GM19452 (cell line): Measurements from ENCODE around the gene NTSR2.

Source experiments
- ATAC-seq: cut with Tn5 transposase; IDR thresholded peaks from one replicate; pipeline ENCODE4 v1.9.1; 2021; ENCODE audit not compliant: unreplicated experiment

The NTSR2 gene

DNA sequence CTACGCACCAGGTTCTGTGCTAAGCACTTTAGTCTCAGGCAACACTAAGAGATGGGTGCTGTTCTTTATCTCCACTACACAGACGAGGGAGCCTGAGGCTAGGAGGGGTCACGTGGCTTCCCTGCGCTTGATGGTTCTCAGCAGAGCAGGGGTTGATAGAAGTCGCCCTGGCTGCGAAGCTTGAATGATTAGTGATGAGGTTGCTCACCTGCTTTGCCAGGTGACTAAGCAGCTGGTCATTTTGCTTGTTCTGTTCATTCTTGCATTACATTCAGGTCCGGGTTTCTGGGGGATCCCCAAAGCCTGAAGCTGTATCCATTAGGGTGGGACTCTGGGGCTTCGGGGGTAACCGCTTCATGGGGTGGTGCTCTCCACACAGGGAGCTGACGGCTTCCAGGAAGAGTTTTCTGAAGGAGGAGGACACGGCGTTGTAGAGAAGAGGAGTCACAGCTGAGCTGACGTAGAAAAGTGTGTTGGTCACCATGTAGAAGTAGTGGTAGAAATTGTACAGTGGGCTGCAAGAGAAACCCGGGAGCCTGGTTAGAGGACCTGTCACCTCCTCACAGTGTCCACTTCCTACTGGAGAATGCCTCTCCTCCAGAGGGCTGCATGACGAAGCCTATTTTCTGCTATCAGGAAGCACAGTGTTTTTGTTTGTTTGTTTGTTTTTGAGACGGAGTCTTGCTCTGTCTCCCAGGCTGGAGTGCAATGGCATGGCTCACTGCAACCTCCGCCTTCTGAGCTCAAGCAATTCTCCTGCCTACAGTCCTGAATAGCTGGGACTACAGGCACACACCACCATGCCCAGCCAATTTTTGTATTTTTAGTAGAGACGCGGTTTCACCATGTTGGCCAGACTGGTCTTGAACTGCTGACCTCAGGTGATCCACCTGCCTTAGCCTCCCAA lies 11.5 kb downstream of the NTSR2 start:
- ATAC-seq = no peak

DNA sequence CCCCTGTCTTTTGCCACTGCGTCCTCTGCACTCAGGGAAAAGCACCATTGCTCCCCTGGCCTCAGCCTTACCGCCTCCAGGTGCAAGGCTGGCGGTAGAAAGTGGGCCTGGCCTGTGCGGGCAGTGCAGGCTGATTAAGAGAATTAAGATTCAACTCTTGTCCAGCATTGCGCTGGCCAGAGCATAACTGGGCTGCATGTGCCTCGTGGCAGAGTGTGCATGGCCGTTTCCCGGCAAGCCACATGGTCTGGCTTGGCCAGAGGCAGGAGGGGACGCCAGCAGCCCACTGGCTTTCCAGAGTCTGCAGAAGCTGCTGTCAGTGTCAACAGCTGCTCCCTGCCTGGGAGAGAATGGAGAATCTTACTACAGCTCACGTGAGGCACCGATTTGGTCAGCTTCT lies 12.3 kb downstream of the NTSR2 start:
- no peak for ATAC-seq

DNA sequence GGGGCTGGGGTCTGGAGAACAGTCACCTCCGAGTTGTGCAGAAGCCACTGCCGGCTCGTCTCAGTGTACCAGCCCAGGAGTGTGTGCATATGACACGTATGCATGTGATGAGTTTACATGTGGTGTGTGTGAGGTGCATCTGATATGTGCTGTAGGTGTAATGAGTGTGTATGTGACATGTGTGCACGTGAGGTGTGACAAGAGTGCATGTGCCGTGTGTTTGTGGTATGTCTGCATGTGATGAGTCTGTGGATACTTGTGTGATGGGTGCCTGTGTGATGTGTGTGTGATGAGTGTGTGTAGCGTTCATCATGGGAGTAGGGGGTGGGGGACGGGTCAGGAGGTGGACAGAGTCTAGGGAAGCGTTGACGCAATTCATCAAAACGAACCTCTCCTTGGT lies 12.8 kb downstream of the NTSR2 start:
- ATAC-seq = no peak

DNA sequence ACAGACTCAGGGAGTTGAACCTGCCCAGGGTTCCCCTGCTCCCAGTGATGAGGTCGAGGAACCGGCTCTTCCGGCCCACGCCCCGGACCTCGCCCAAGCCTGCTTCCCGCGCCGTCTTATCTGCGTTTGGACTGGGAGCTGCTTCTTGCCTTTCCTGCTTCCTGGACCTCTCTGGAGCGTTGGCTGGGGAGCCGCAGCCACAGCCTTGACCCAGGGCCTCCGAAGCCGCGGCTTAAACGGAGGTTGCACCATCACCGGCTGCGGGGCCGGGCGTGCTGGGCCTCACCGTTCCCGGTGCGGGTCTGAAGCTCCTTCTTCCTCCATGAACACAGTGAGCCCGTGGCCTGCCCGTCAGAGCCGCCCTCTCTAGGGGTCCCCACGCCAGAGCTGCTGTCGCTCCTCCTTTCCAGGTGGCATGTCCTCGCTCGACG lies 13.3 kb downstream of the NTSR2 start:
- no peak for ATAC-seq

DNA sequence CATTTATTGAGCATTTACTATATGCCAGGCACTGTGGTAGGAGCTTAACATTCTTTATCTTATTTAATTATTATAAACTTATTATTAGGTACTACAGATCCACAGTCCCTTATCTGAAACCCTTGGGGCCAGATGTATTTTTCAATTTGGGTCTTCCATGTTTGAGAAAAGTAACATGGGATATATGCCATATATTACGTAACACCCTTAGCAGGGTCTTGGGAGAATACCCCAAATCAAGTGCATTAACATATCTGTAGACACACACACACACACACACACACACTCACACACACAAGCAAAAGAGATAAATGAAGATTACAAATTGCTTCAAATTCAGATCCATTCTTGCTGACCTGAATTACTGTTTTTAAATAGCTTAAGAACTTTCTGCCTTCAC lies 13.7 kb downstream of the NTSR2 start:
- no peak for ATAC-seq

DNA sequence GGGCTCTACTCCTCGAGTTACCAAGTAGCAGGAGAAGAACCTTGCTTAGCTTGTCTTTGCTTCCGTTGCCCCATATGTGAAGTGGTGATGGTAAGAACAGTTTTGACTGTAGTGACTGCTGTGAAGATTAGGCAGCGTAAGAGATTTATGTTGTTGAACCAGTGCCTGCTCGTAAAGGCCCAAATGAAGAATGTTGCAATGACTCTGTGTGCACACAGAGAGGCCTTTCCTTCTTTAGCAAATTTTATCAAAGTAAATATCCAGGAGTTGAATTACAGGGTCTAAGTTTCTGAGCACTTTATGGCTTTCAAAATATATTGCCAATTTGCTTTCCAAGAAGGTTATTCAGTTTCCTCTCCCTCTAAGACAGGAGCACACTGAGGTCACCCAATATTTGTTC lies 14.5 kb downstream of the NTSR2 start:
- ATAC-seq = no peak

DNA sequence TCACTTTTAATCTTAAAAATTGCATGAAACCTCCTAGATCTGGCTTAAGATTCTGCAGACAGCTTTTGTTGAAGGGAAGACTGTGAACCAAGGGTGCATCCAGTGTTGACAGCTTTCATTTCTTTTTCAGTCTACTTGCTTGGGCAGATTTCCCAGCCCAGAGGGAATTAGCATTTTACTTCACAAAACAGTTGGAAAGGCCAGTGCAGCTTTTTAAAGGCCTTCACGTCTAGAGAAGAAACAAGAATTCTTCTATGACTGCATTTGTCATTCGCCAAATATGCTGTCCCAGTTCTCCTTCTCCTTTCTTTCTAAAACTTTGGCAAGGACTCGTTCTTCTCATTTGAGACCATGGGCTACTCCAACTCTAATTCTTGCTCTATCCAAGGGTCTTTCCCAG lies 17.4 kb downstream of the NTSR2 start:
- ATAC-seq = no peak

DNA sequence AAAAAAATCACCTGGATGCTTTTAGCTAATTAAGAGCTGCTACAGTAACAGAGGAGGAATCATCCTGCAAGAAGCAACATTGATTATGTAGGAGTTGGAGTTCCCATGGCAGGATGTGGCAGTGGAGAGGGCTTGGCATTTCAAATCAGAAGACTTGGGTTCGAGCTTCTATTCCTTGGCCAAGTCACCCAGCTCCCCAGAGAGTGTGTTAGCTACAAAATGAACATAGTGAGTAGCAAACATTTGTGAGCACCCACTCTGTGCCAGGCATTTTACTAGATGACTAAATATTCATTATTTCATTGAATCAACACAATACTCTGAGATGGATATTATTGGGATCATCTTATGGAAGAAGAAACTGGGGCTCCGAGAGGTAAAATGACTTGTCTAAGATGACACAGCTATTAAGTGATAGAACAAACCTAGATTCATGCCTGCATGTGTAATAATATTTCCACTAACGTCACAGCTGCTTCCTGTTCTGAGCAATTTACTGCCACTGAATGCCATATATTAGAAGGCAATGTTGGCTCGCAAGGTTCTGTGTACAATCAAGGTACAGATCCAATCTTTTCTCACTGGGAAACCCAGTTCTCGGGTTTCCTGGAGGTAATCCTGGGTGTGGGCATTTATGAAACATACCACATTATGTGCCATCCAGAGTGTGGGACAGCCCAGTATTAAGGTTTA lies 18.0 kb downstream of the NTSR2 start:
- ATAC-seq = no peak

DNA sequence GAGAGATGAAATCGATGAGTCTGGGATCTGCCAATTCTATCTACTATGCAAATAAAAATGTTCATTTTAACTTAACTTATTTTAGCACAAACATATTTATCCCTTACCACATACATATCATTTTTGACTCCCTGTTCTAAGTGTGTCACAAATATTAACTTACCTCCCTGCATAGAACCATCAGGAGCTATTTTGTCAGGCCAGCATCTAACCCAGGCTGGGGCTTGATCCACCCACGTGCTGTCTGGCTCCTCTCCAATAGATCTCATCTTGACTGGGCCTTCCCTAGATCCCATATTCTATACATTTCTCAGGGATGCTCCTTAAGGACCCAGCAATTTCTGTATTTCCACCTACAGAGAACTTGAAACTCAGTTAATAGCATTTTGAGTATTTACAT lies 20.9 kb downstream of the NTSR2 start:
- ATAC-seq = no peak

DNA sequence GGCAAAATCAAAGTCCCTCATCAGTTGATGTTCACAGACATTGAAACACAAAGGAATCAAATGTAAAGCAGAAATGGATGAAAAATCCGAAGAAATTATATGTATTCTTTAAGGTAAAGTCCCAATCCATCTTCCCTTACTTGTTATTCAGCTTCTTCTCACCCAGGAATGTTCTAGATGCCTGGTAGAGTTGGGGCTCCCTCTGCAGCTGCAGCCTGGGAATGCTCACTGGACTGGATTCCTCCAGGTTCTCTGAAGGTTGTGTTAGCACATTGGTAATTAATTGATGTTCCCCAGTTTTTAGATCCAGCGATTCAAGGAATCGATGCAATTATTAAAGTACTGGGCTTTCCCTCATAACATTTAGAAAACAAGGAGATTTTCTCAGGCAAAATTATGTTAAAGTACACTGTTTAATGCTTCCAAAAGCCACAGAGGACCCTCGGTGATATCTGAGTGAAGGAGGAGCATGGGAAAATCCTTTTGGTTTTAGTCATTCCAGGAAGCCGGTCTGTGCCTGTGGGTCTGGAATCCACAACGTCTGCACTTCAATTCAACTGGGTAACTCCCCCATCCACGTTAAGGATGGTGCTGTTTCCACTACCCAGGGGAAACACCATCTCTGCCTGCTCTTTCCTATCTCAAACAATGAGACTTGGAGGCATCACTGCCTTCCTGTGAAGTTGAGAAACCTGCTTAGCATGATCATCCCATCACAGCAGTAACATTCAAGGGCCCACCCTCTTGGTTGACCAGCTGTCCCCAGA lies 22.0 kb downstream of the NTSR2 start:
- no peak for ATAC-seq

DNA sequence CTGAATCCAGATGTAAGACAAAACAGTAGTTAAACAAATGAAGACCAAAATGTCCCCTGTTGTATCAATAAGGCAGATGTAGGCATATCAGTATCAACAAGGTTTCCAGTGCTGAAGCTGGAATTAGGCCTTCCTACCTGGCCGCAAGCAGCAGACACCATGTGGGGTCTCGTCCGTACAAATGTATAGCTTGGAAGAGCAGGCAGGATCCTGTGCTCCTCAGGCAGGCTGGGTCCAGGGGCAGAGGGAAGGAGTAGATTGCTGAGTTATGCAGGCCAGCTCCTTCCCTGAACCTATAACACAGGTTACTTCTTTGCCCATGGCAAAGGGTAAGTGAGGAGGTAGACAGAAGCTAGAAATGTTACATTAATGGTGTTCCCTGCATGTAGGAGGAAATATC lies 23.5 kb downstream of the NTSR2 start:
- ATAC-seq = no peak

DNA sequence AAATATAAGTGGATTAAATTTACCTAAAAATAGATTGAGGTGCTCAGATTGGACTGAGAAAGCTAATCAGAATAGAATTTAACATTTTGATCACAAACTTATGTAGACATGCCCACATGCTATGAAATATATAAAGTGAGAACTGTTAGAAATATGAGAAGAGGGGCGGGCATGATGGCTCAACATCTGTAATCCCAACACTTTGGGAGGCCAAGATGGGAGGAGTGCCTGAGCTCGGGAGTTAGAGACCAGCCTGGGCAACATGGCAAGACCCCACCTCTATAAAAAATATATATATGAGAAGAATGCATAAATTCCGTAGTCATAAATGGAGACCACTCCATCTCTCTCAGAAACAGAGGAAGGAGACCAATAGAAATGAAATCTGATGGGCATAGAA lies 25.7 kb downstream of the NTSR2 start:
- ATAC-seq = no peak

DNA sequence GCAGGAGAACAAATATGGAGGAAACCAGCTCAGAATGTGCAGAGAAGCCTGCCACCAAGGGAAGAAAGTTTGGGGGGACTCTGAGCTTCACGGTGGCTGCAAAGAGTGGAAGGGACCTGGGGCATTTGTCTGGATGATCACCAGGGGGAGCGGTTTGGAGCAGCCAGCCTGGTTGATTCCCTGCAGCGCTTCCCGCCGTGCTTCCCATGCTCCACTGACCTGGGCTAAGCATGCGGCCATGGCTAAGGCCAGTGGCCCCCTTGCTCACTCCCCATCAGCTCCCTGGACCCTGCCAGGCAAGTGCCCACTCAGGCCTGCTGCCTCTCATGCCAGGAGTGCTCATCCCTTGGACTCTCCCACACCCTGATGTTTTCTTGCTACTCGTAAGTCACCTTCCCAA lies 27.0 kb downstream of the NTSR2 start:
- no peak for ATAC-seq

DNA sequence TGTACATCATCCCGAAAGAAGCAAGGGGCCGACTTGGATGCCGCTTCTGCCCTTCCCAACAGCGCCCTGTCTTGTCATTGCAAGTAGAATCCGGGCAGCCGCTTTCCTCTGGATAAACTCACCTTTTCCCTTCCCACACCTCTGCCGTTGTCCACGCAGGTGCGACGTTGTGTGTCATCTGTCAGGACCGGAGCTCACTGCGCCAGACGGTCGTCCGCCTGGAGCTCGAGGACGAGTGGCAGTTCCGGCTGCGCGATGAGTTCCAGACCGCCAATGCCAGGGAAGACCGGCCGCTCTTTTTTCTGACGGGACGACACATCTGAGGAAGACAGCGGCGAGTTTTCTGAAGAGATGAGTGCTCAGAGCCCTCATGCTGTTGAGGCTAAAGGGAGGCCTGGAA lies 29.9 kb downstream of the NTSR2 start:
- no peak for ATAC-seq

DNA sequence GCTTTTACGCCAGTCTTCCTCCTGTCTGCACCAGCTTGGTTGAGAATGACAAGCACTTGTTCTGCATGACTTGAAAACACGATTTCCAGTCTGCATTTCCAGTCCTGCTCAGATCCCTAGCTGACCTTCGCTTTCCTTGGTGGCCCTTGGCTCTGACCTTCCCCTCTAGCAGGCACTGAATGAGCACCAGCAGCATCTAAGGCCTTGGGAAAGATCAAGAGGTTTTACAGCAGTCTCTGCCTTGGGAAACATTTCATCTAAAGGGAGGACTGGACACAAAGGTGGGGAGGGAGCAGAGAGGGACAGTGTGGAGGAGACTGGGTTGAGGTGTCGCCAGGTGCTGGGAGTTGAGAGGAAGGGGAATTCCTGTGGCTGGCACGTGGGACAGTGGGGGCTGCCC lies 30.5 kb downstream of the NTSR2 start:
- no peak for ATAC-seq

DNA sequence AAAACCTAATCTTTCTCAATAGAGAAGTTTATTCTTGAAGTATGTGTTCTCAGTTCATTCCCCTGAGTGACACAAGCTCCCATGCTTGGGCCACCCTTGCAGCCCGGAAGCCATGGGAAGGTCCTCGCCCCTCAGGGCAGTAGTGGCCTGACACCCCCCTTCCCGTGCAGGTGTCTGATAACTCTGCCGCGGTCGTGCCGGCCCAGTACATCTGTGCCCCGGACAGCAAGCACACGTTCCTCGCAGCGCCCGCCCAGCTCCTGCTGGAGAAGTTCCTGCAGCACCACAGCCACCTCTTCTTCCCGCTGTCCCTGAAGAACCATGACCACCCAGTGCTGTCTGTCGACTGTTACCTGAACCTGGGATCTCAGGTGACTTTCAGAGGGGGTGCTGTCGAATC lies 32.4 kb downstream of the NTSR2 start:
- ATAC-seq = no peak

DNA sequence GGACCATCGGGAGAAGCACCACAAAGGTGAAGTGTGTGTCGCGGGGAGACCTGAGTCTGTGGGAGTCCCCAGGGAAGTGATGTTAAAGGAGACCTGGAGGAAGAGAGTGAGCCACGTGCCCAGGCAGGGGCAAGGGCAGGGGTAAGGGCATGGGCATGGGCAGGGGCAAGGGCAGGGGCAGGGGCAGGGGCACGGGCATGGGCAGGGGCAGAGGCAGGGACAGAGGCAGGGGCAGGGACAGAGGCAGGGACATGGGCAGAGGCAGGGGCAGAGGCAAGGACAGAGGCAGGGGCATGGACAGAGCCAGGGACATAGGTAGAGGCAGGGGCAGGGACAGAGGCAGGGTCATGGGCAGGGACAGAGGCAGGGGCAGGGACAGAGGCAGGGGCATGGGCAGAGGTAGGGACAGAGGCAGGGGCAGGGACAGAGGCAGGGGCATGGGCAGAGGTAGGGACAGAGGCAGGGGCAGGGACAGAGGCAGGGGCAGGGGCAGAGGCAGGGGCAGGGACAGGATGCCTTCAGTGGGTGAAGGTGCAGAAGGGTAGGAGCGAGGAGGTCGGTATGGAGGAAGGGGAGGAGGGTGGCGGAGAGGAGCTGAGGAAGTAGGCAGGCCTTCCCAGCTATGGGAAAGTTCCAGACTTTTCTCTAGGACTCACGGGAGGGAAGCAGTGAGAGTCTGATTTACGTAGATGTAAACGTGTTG lies 33.3 kb downstream of the NTSR2 start:
- ATAC-seq = no peak

DNA sequence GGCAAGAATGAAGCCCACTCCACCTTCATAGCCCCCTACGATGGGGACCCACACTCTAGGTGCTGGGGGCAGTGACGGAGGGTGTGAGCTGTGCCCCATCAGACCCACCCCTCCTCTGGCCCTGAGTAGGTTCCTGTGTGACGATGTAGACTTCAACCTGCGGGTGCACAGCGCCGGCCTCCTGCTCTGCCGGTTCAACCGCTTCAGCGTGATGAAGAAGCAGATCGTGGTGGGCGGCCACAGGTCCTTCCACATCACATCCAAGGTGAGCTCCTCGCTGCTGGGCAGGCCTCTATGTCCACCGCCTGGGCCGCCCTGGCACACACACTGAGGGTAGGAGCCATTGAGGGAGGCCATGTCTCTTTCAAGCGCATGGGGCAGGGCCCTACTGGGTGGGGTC lies 34.9 kb downstream of the NTSR2 start:
- ATAC-seq = no peak

DNA sequence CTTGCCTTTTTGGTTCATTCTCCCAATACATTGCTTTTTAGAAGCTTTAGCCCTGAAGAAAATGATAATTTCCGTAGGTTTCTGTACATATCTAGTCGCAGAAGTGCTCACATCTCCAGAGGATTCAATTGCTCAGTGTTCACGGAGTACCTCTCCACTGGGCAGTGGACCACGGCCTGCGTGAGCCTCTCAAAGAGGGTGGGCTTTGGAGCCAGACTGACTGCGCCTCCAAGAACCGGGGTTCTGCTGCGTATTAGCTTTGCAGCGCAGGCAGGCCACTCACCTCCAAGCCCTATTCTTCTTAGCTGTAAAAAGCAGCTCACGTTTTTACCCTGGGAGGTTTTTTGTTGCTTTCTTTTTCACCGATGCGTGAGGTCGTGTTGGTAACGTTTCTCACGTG lies 35.4 kb downstream of the NTSR2 start:
- ATAC-seq = no peak

DNA sequence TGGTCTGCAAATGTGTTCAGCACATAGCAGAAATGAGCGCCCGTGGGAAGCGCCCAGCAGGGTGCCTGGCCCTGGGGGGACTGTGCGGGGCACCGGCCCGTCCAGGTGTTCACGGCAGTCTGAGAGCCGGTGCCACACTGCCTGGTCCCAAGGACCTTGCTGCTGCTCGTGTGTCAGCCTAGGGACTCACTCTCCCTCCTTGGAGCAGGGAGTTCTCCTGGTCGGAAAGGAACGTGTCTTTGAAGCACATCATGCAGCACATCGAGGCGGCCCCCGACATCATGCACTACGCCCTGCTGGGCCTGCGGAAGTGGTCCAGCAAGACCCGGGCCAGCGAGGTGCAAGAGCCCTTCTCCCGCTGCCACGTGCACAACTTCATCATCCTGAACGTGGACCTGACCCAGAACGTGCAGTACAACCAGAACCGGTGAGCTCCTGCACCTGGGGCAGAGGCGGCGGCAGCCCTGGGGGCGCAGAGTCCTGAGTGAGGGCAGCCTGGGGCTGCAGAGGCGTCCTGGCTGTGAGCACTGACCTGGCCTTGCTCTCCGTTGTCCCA lies 36.0 kb downstream of the NTSR2 start:
- ATAC-seq = no peak

DNA sequence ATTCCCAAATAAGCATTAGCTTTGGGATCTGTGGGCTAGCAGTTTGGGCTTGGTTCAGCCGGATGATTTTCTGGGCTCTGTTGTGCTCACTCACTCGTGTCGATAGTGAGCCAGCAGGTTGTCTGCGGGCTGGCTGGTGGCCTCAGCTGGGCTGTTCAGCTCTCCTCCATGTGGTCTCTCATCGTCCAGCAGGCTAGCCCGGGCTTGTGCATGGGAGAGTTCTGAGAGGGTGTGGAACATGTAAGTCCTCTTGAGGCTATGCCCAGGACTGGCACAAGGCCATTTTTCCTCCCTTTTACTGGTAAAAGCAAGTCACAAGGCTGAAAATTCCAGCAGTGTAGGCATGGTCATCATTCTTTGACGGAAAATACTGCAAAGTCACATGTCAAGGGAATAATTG lies 38.5 kb downstream of the NTSR2 start:
- ATAC-seq = no peak
